ENCODE results near the gene DOK3. TPM values are rescaled to one million over a fixed set of nuclear protein-coding genes. Genes with fewer than 3 reads are reported as not detected.

The DOK3 gene
- total and polyA plus RNA-seq, 2 of the 13 experiments (the other 11 are each of a cell fraction or from before 2014, with no cell fraction given) = 1.4 to 1.5 TPM

- peak; percentile 28; the same call in 1 of the 2 replicates for TF ChIP-seq ZFY (CRISPR knock-in tag; IDR thresholded peaks at IDR 0.05)
- TF ChIP-seq SMAD9 (CRISPR knock-in tag; IDR thresholded peaks at IDR 0.05) = no peak
- 0 out of 2 replicates have a peak, but pooled peaks have one; percentile 33 for TF ChIP-seq ZBTB7A (CRISPR knock-in tag; IDR thresholded peaks at IDR 0.05)
- TF ChIP-seq ZNF777 (CRISPR knock-in tag; IDR thresholded peaks at IDR 0.05) = no peak
- TF ChIP-seq CBX1 (IDR thresholded peaks at IDR 0.05; ENCODE audit: low read depth) = no peak
- no peak for TF ChIP-seq FOSL1 (CRISPR knock-in tag; IDR thresholded peaks at IDR 0.05; ENCODE audit: borderline replicate concordance)
- TF ChIP-seq ZNF512B (CRISPR knock-in tag; IDR thresholded peaks at IDR 0.05; ENCODE audit: borderline replicate concordance) = no peak
- peak; percentile 10; the same call in 1 of the 2 replicates for TF ChIP-seq TFDP2 (CRISPR knock-in tag; IDR thresholded peaks at IDR 0.05)
- TF ChIP-seq BHLHE40 (IDR thresholded peaks at IDR 0.05; ENCODE audit: low read length) = no peak
- no peak for TF ChIP-seq ZBTB7B (CRISPR knock-in tag; IDR thresholded peaks at IDR 0.05)
- no peak for TF ChIP-seq SAP130 (CRISPR knock-in tag; IDR thresholded peaks at IDR 0.05; ENCODE audit: low read depth)
- TF ChIP-seq ZNF263 (CRISPR knock-in tag; IDR thresholded peaks at IDR 0.05) = no peak
- peak; percentile 76 for TF ChIP-seq MAZ (IDR thresholded peaks at IDR 0.05; ENCODE audit: borderline replicate concordance, low read depth, low read length)
- TF ChIP-seq MAZ (CRISPR knock-in tag; IDR thresholded peaks at IDR 0.05; ENCODE audit: low read depth) = no peak
- TF ChIP-seq FOSL2 (CRISPR knock-in tag; IDR thresholded peaks at IDR 0.05) = peak; percentile 73; the same call in 1 of the 2 replicates
- TF ChIP-seq ZBTB3 (CRISPR knock-in tag; IDR thresholded peaks at IDR 0.05; ENCODE audit: borderline replicate concordance, low read depth) = no peak
- TF ChIP-seq HES4 (CRISPR knock-in tag; IDR thresholded peaks at IDR 0.05; ENCODE audit: borderline replicate concordance) = no peak
- TF ChIP-seq NFYC (CRISPR knock-in tag; IDR thresholded peaks at IDR 0.05) = no peak
- no peak for TF ChIP-seq SP2 (CRISPR knock-in tag; IDR thresholded peaks at IDR 0.05)
- TF ChIP-seq DZIP1 (CRISPR knock-in tag; IDR thresholded peaks at IDR 0.05) = no peak
Measured at GRCh38 chr5:177496727-177497291, 12.8 kb downstream of the DOK3 start (continued).
